Parathyroid adenoma (tissue), 2 donors: ENCODE results near the gene TRIM40.

Experiments used
- H2AFZ ChIP-seq: fragments of 300-600 bp; sonication (generic); one replicate; pipeline ENCODE4 v1.7.0; 2017; ENCODE audit warnings: antibody characterized with exemption, mild to moderate bottlenecking
- H3K27ac ChIP-seq: fragments of 300-600 bp; sonication (generic); one replicate; pipeline ENCODE4 v1.7.0; 2017
- H3K27me3 ChIP-seq: fragments of 300-600 bp; sonication (generic); one replicate; pipeline ENCODE4 v1.7.0; 2017; ENCODE audit warnings: low read length; ENCODE audit not compliant: control insufficient read depth, insufficient read depth
- H3K36me3 ChIP-seq: fragments of 300-600 bp; sonication (generic); one replicate; pipeline ENCODE4 v1.7.0; 2017; ENCODE audit warnings: low read length; ENCODE audit not compliant: control insufficient read depth, insufficient read depth
- H3K4me1 ChIP-seq: fragments of 300-600 bp; sonication (generic); one replicate; pipeline ENCODE4 v1.7.0; 2017; ENCODE audit warnings: control low read depth
- H3K4me2 ChIP-seq: fragments of 300-600 bp; sonication (generic); one replicate; pipeline ENCODE4 v1.7.0; 2017; ENCODE audit warnings: low read length
- H3K4me3 ChIP-seq: fragments of 300-600 bp; sonication (generic); one replicate; pipeline ENCODE4 v1.7.0; 2017; ENCODE audit warnings: low read depth, low read length
- H3K79me2 ChIP-seq: fragments of 300-600 bp; sonication (generic); one replicate; pipeline ENCODE4 v1.7.0; 2017; ENCODE audit warnings: control low read depth
- H3K9ac ChIP-seq: fragments of 300-600 bp; sonication (generic); one replicate; pipeline ENCODE4 v1.7.0; 2017; ENCODE audit warnings: mild to moderate bottlenecking
- H3K9me3 ChIP-seq: fragments of 300-600 bp; sonication (generic); one replicate; pipeline ENCODE4 v1.7.0; 2017; ENCODE audit warnings: low read length; ENCODE audit not compliant: control insufficient read depth
- TF ChIP-seq, protein P1 (sequence below): fragments of 300-600 bp; sonication (generic); IDR thresholded peaks from one replicate; pipeline ENCODE4 v1.7.0; 2017; ENCODE audit warnings: antibody characterized with exemption, mild to moderate bottlenecking
- donor health status: primary hyperparathyroidism.

Gene TRIM40

DNA sequence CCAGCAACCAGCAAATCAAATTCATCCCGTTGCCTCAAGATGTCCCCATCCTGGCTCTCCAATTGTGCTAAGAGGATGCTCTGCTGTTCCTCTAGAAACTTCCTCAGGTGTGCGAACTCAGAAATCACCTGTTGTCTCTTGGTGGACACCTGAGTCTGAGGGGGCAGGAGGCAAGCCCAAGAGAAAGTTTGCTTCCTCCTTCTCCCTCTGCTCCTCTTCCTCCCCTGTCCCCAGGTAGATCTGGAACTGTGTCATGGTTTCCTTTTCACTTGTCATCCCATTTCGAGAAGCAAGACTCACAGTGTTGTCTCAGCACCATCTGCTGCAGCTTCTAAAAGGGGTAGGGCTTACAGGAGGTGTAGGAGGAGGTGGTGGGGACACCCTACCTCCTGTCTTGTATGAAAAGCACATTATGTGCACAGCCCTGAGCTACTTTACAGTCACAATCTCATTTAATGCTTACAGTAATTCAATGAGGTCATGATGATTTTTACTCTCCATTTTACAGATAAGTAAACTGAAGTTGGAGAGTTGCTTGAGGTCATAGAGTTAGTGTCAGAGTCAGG lies 22.6 kb downstream of the TRIM40 start:
- no peak overlapping the region for H3K27ac ChIP-seq

GRCh38 chr6:30160008-30160784 lies 24.3 kb downstream of the TRIM40 start:
- H2AFZ ChIP-seq, result no peak overlapping the region
- no peak overlapping the region for H3K4me2 ChIP-seq
- no peak overlapping the region for H3K9ac ChIP-seq
- no peaks in the 10 kb centered on the region for H3K9me3 ChIP-seq
- H3K27me3 ChIP-seq, result no peaks in the 10 kb centered on the region
- no peaks in the 10 kb centered on the region for H3K4me1 ChIP-seq
- H3K4me3 ChIP-seq, result no peak overlapping the region
- TF ChIP-seq, protein P1, sequence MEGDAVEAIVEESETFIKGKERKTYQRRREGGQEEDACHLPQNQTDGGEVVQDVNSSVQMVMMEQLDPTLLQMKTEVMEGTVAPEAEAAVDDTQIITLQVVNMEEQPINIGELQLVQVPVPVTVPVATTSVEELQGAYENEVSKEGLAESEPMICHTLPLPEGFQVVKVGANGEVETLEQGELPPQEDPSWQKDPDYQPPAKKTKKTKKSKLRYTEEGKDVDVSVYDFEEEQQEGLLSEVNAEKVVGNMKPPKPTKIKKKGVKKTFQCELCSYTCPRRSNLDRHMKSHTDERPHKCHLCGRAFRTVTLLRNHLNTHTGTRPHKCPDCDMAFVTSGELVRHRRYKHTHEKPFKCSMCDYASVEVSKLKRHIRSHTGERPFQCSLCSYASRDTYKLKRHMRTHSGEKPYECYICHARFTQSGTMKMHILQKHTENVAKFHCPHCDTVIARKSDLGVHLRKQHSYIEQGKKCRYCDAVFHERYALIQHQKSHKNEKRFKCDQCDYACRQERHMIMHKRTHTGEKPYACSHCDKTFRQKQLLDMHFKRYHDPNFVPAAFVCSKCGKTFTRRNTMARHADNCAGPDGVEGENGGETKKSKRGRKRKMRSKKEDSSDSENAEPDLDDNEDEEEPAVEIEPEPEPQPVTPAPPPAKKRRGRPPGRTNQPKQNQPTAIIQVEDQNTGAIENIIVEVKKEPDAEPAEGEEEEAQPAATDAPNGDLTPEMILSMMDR, result no peak
- H3K27ac ChIP-seq, result no peak overlapping the region
- no peaks in the 10 kb centered on the region for H3K36me3 ChIP-seq
- no peaks in the 10 kb centered on the region for H3K79me2 ChIP-seq

More for the DNA sequence above, 22.6 kb downstream of the TRIM40 start:
- no peaks in the 10 kb centered on the region for H3K79me2 ChIP-seq
- no peak overlapping the region for H3K4me3 ChIP-seq
- no peak overlapping the region for H2AFZ ChIP-seq
- H3K9ac ChIP-seq, result no peak overlapping the region
- no peaks in the 10 kb centered on the region for H3K4me1 ChIP-seq
- H3K4me2 ChIP-seq, result no peak overlapping the region
- TF ChIP-seq, protein P1, result no peak
- H3K27me3 ChIP-seq, result no peaks in the 10 kb centered on the region
- no peaks in the 10 kb centered on the region for H3K36me3 ChIP-seq
- H3K9me3 ChIP-seq, result no peaks in the 10 kb centered on the region

GRCh38 chr6:30160785-30161531 lies 25.0 kb downstream of the TRIM40 start, which contains the start of gene TRIM10:
Gene TRIM10 (minus strand): TSS chr6:30161211. CDS start chr6:30160858, 353 bp downstream.
- Histone ChIP-seq H3K27ac (no peak within 1 kb of the TSS), H3K4me3 (no peak within 1 kb of the TSS), H3K79me2 (no peaks in the 10 kb centered on the region), H3K9ac (no peak within 1 kb of the TSS), H3K4me2 (no peak within 1 kb of the TSS), H3K9me3 (no peaks in the 10 kb centered on the region), H3K27me3 (no peaks in the 10 kb centered on the region), H3K4me1 (no peaks in the 10 kb centered on the region), H3K36me3 (no peaks in the 10 kb centered on the region), H2AFZ (no peak within 1 kb of the TSS)
- TF ChIP-seq, protein P1, result no peak

- Histone ChIP-seq H3K36me3 (no peaks in the 10 kb centered on the region), H3K27me3 (no peaks in the 10 kb centered on the region), H3K9ac (no peak overlapping the region), H3K4me2 (no peak overlapping the region), H3K4me1 (no peaks in the 10 kb centered on the region), H3K79me2 (no peaks in the 10 kb centered on the region), H3K4me3 (no peak overlapping the region), H2AFZ (no peak overlapping the region), H3K9me3 (no peaks in the 10 kb centered on the region), H3K27ac (no peak overlapping the region)
- TF ChIP-seq, protein P1, result no peak
Observed at GRCh38 chr6:30162265-30163089, 26.5 kb downstream of the TRIM40 start.
